SK-N-SH (cell line): ENCODE data around the gene CALN1. TPM values are rescaled to one million over a fixed set of nuclear protein-coding genes. Genes with fewer than 3 reads are reported as not detected.

ENCODE experiments used
- CTCF ChIA-PET: fragments of 300-600, 350-600 bp; formaldehyde crosslinking; extraction: SDS; loops from one replicate; lab custom pipeline; 2021; lab: Yijun Ruan, JAX
- POLR2A ChIA-PET: fragments of 350-600 bp; sonication (Branson Sonifier 250); formaldehyde crosslinking; extraction: SDS; loops from one replicate; lab custom pipeline; 2020; ENCODE audit warnings: antibody characterized with exemption, inconsistent platforms; lab: Yijun Ruan, JAX
- DNase-seq: peaks from one replicate; pipeline ENCODE4 v3.0.0; 2012
- H2AFZ ChIP-seq: fragments of 200-600 bp; sonication (generic); 2 replicates; pipeline ENCODE4 v1.8.1; 2016; ENCODE audit warnings: antibody characterized with exemption, mild to moderate bottlenecking, low read depth
- H3F3A ChIP-seq: fragments of 200-600 bp; sonication (generic); replicated peaks from 2 replicates; pipeline ENCODE3; 2016; ENCODE audit warnings: antibody characterized with exemption, mild to moderate bottlenecking; ENCODE audit not compliant: insufficient read depth
- H3K27ac ChIP-seq, 2 experiments: fragments of 200-500 bp in 1 of 2; fragments of 200-600 bp in 1 of 2; sonication (Bioruptor generic) in 1 of 2; sonication (generic), shearing (Covaris generic) in 1 of 2; 2 replicates each; pipeline versions ENCODE4 v1.5.1 to v1.6.1; 2014 to 2016; ENCODE audit warnings: low read depth in 2 of 2, inconsistent platforms in 1 of 2, low read length in 1 of 2, mild to moderate bottlenecking in 1 of 2, mixed read lengths in 1 of 2
- H3K27me3 ChIP-seq: fragments of 200-600 bp; sonication (generic), shearing (Covaris generic); 2 replicates; pipeline ENCODE4 v1.6.1; 2016; ENCODE audit warnings: mixed run types; ENCODE audit not compliant: insufficient read depth
- H3K36me3 ChIP-seq, 2 experiments: fragments of 200-500 bp in 1 of 2; fragments of 200-600 bp in 1 of 2; sonication (Bioruptor generic) in 1 of 2; sonication (generic) in 1 of 2; replicated peaks in 1 of 2; 2 replicates each; pipeline versions ENCODE3 to v1.5.1; 2014 to 2016; ENCODE audit warnings: low read length in 1 of 2, mild to moderate bottlenecking in 1 of 2; ENCODE audit not compliant: insufficient read depth in 2 of 2, control insufficient read depth in 1 of 2
- H3K4me1 ChIP-seq, 2 experiments: fragments of 200-500 bp in 1 of 2; fragments of 200-600 bp in 1 of 2; sonication (Bioruptor generic) in 1 of 2; sonication (generic), shearing (Covaris generic) in 1 of 2; 2 replicates each; pipeline versions ENCODE4 v1.5.1 to v1.6.1; 2014 to 2016; ENCODE audit warnings: low read depth in 1 of 2, low read length in 1 of 2, mixed run types in 1 of 2; ENCODE audit not compliant: insufficient read depth in 2 of 2, control insufficient read depth in 1 of 2
- H3K4me2 ChIP-seq: fragments of 200-600 bp; sonication (generic), shearing (Covaris generic); 2 replicates; pipeline ENCODE4 v1.6.1; 2017; ENCODE audit warnings: mixed run types
- H3K4me3 ChIP-seq, 2 experiments: fragments of 200-500 bp in 1 of 2; fragments of 200-600 bp in 1 of 2; sonication (Bioruptor generic) in 1 of 2; sonication (generic), shearing (Covaris generic) in 1 of 2; 2 replicates each; pipeline versions ENCODE4 v1.5.1 to v1.8.1; 2014 to 2016; ENCODE audit warnings: low read depth in 2 of 2, inconsistent platforms in 1 of 2, low read length in 1 of 2, mild to moderate bottlenecking in 1 of 2, mixed read lengths in 1 of 2, moderate library complexity in 1 of 2
- H3K79me2 ChIP-seq: fragments of 200-600 bp; sonication (generic); 2 replicates; pipeline ENCODE4 v1.8.1; 2017; ENCODE audit warnings: mild to moderate bottlenecking; ENCODE audit not compliant: insufficient read depth
- H3K9ac ChIP-seq: fragments of 200-600 bp; sonication (generic); 2 replicates; pipeline ENCODE4 v1.6.1; 2017; ENCODE audit warnings: mixed run types
- H3K9me2 ChIP-seq: fragments of 200-600 bp; sonication (generic); 2 replicates; pipeline ENCODE4 v1.6.1; 2017; ENCODE audit warnings: mixed run types
- H3K9me3 ChIP-seq: fragments of 200-600 bp; sonication (generic); 2 replicates; pipeline ENCODE4 v1.6.1; 2017; ENCODE audit warnings: mixed run types, mild to moderate bottlenecking, moderate library complexity
- H4K20me1 ChIP-seq: fragments of 200-600 bp; sonication (generic); 2 replicates; pipeline ENCODE4 v1.6.1; 2017; ENCODE audit warnings: mild to moderate bottlenecking, mixed run types; ENCODE audit not compliant: insufficient read depth
- EP300 ChIP-seq, 2 experiments: IDR thresholded peaks; 2 replicates each; pipeline versions ENCODE4 v1.4.0 to v1.6.1; 2012; ENCODE audit warnings: borderline replicate concordance in 1 of 2, low read depth in 1 of 2, low read length in 1 of 2
- FOXJ3 ChIP-seq: sonication (generic); formaldehyde crosslinking; IDR thresholded peaks from 2 replicates; pipeline ENCODE4 v1.5.1; 2020; ENCODE audit warnings: mild to moderate bottlenecking, missing genetic modification reagents
- FOXM1 ChIP-seq: IDR thresholded peaks from 2 replicates; pipeline ENCODE4 v1.4.0; 2012; ENCODE audit warnings: low read depth, mild to moderate bottlenecking
- GABPA ChIP-seq: IDR thresholded peaks from 2 replicates; pipeline ENCODE4 v1.4.0; 2012; ENCODE audit warnings: low read depth, mild to moderate bottlenecking
- GATA2 ChIP-seq: sonication (generic); formaldehyde crosslinking; IDR thresholded peaks from 2 replicates; pipeline ENCODE4 v1.5.0; 2020; ENCODE audit warnings: mild to moderate bottlenecking, missing genetic modification reagents
- JUND ChIP-seq: IDR thresholded peaks from 2 replicates; pipeline ENCODE4 v1.4.0; 2012
- MEF2A ChIP-seq: IDR thresholded peaks from 2 replicates; pipeline ENCODE4 v1.4.0; 2012; ENCODE audit warnings: low read depth, borderline replicate concordance
- MXI1 ChIP-seq: IDR thresholded peaks from 2 replicates; pipeline ENCODE4 v1.6.1; 2012; ENCODE audit warnings: mild to moderate bottlenecking, low read depth, low read length, improper control_type of control experiment
- NRF1 ChIP-seq: IDR thresholded peaks from 2 replicates; pipeline ENCODE4 v1.6.1; 2012; ENCODE audit warnings: low read depth, mild to moderate bottlenecking, low read length
- RAD21 ChIP-seq: IDR thresholded peaks from 2 replicates; pipeline ENCODE4 v1.6.1; 2012; ENCODE audit warnings: mild to moderate bottlenecking, low read length
- RCOR1 ChIP-seq: fragments of 150-350 bp; IDR thresholded peaks from 2 replicates; pipeline ENCODE4 v1.6.1; 2017; ENCODE audit warnings: antibody characterized with exemption, low read length
- RFX5 ChIP-seq: IDR thresholded peaks from 2 replicates; pipeline ENCODE4 v1.6.1; 2012; ENCODE audit warnings: mild to moderate bottlenecking, improper control_type of control experiment, low read length
- RXRA ChIP-seq: IDR thresholded peaks from 2 replicates; pipeline ENCODE4 v1.4.0; 2012; ENCODE audit warnings: low read depth, mild to moderate bottlenecking, borderline replicate concordance
- TEAD4 ChIP-seq: IDR thresholded peaks from 2 replicates; pipeline ENCODE4 v1.4.0; 2012; ENCODE audit warnings: mild to moderate bottlenecking, borderline replicate concordance; ENCODE audit not compliant: insufficient read depth
- YY1 ChIP-seq: IDR thresholded peaks from 2 replicates; pipeline ENCODE4 v1.4.0; 2012; ENCODE audit warnings: low read depth, mild to moderate bottlenecking
- WGBS: methylation state at CpG from one replicate; pipeline ENCODE4 v1.1.6; 2017; ENCODE audit warnings: low lambda C conversion rate; 5-methylcytosine and 5-hydroxymethylcytosine counted together
- polyA plus RNA-seq, 3 experiments: library from polyadenylated mRNA; depleted of rRNA; stranded (reverse); fragments of >200 nt; gene quantifications; 2 replicates each; pipeline ENCODE4 v1.2.3, GENCODE V29; 2012
- TF ChIP-seq, protein P1 (sequence below): fragments of 200-600 bp; sonication (generic); IDR thresholded peaks from 2 replicates; pipeline ENCODE4 v1.6.1; 2017; ENCODE audit warnings: antibody characterized with exemption, mild to moderate bottlenecking, moderate library complexity
- TF ChIP-seq, protein P2 (sequence below): IDR thresholded peaks from 2 replicates; pipeline ENCODE4 v1.4.0; 2012; ENCODE audit warnings: low read depth
- TF ChIP-seq, protein P3 (sequence below): IDR thresholded peaks from 2 replicates; pipeline ENCODE4 v1.4.0; 2012; ENCODE audit warnings: low read depth, borderline replicate concordance

The CALN1 gene
- polyA plus RNA-seq, 1 of the 3 experiments (the other 2 are of a cell fraction), result not detected

DNA sequence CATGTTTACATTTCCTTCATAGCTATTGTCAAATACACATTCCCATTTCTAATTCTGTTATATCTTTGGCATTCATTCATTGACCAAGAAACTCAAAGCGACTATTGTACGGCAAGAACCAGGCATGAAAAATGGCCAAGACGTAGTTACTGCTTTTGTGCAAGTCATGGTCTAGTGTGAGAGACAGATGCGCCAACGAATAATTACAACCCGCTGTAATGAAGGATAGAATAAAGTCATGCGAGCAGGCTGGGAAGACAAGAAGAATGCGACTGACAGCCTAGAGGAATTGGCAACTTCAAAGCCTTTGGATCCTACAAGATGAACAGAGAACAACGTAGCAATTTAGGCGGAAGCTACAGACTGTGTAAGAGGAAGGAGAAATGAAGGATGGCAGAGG is 221.2 kb downstream of the CALN1 start:
- no peaks in the 10 kb centered on the region for H3K9me2 ChIP-seq
- no peak for TF ChIP-seq NRF1
- TF ChIP-seq RAD21, result no peak
- H2AFZ ChIP-seq, result no peak overlapping the region
- no peaks in the 10 kb centered on the region for H4K20me1 ChIP-seq
- no peaks in the 10 kb centered on the region for H3K4me1 ChIP-seq
- POLR2A ChIA-PET, result no interaction called here
- no peak overlapping the region for H3K9ac ChIP-seq
- 15% methylated on average over 10 of the region's 10 CpGs for WGBS
- no peak for DNase-seq
- no peak overlapping the region for H3K4me3 ChIP-seq
- H3K27me3 ChIP-seq, result peaks cover 6% of the 10 kb centered on the region; the same call in 1 of the 2 replicates
- H3K27ac ChIP-seq, result no peak overlapping the region
- H3K79me2 ChIP-seq, result no peaks in the 10 kb centered on the region
- CTCF ChIA-PET, result no interaction called here
- no peaks in the 10 kb centered on the region for H3K36me3 ChIP-seq
- H3F3A ChIP-seq, result no peaks in the 10 kb centered on the region
- no peak overlapping the region for H3K4me2 ChIP-seq
- no peaks in the 10 kb centered on the region for H3K9me3 ChIP-seq

DNA sequence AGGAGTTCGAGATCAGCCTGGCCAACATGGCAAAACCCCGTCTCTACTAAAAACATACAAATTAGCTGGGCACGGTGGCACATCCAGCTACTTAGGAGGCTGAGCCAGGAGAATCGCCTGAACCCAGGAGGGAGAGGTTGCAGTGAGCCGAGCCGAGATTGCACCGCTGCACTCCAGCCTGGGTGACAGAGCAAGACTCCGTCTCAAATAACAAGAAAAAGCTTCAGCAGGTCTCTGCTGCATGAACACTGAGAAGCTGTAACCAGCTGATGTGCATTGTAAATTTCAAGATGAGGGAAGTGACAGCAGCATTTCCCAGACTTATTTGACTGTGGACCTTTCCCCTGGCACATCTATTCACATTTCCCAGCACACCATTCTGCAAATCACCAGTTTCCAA is 222.0 kb downstream of the CALN1 start:
- CTCF ChIA-PET, result no interaction called here
- no peaks in the 10 kb centered on the region for H4K20me1 ChIP-seq
- no peaks in the 10 kb centered on the region for H3K79me2 ChIP-seq
- H3K9me3 ChIP-seq, result no peaks in the 10 kb centered on the region
- no peaks in the 10 kb centered on the region for H3K4me1 ChIP-seq
- DNase-seq, result no peak
- 6% methylated on average over 7 of the region's 8 CpGs for WGBS
- H3K4me3 ChIP-seq, result no peak overlapping the region
- TF ChIP-seq TEAD4 (no peak), GABPA (no peak), EP300 (IDR thresholded peaks at IDR 0.05; ENCODE audit: borderline replicate concordance in 1 of 2, low read depth in 1 of 2, low read length in 1 of 2) (no peak), RCOR1 (no peak), NRF1 (no peak)
- H3K27ac ChIP-seq, result no peak overlapping the region
- H3K4me2 ChIP-seq, result no peak overlapping the region
- H3K9me2 ChIP-seq, result no peaks in the 10 kb centered on the region
- H3K27me3 ChIP-seq, result peaks cover 6% of the 10 kb centered on the region; the same call in 1 of the 2 replicates
- POLR2A ChIA-PET, result no interaction called here
- H3F3A ChIP-seq, result no peaks in the 10 kb centered on the region
- H3K36me3 ChIP-seq, result no peaks in the 10 kb centered on the region
- H3K9ac ChIP-seq, result no peak overlapping the region
- no peak overlapping the region for H2AFZ ChIP-seq

DNA sequence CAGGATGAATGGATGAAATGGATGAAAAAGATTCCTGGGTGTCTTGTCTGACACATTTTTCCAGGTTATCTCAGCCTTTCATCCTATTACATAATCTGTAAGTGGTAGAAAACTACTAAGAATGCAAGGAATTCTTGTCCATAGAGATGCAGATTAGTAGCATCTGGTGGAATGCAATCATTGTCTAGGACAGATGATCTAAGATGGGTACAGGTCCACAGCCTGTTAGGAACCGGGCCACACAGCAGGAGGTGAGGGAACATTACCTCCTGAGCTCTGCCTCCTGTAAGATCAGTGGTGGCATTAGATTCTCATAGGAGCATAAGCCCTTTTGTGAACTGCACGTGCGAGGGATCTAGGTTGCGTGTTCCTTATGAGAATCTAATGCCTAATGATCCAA is 225.0 kb downstream of the CALN1 start:
- POLR2A ChIA-PET, result no interaction called here
- no peaks in the 10 kb centered on the region for H3K4me1 ChIP-seq
- no peak overlapping the region for H3K4me2 ChIP-seq
- peaks cover 5% of the 10 kb centered on the region; the same call in 1 of the 2 replicates for H3K27me3 ChIP-seq
- H3K79me2 ChIP-seq, result no peaks in the 10 kb centered on the region
- no peak for DNase-seq
- H2AFZ ChIP-seq, result no peak overlapping the region
- H3K27ac ChIP-seq, result no peak overlapping the region
- WGBS, result 19% methylated on average over 4 of the region's 4 CpGs
- H3F3A ChIP-seq, result no peaks in the 10 kb centered on the region
- no peaks in the 10 kb centered on the region for H3K36me3 ChIP-seq
- CTCF ChIA-PET, result no interaction called here
- H3K9ac ChIP-seq, result no peak overlapping the region
- no peaks in the 10 kb centered on the region for H3K9me3 ChIP-seq
- H3K9me2 ChIP-seq, result no peaks in the 10 kb centered on the region
- no peaks in the 10 kb centered on the region for H4K20me1 ChIP-seq
- no peak overlapping the region for H3K4me3 ChIP-seq
- TF ChIP-seq YY1 (no peak), JUND (no peak), RAD21 (no peak), EP300 (IDR thresholded peaks at IDR 0.05; ENCODE audit: borderline replicate concordance in 1 of 2, low read depth in 1 of 2, low read length in 1 of 2) (no peak), GATA2 (CRISPR knock-in tag) (no peak), GABPA (no peak), FOXJ3 (CRISPR knock-in tag) (no peak), RFX5 (no peak), MXI1 (no peak), FOXM1 (no peak), RXRA (no peak), MEF2A (no peak)
- TF ChIP-seq, protein P1, sequence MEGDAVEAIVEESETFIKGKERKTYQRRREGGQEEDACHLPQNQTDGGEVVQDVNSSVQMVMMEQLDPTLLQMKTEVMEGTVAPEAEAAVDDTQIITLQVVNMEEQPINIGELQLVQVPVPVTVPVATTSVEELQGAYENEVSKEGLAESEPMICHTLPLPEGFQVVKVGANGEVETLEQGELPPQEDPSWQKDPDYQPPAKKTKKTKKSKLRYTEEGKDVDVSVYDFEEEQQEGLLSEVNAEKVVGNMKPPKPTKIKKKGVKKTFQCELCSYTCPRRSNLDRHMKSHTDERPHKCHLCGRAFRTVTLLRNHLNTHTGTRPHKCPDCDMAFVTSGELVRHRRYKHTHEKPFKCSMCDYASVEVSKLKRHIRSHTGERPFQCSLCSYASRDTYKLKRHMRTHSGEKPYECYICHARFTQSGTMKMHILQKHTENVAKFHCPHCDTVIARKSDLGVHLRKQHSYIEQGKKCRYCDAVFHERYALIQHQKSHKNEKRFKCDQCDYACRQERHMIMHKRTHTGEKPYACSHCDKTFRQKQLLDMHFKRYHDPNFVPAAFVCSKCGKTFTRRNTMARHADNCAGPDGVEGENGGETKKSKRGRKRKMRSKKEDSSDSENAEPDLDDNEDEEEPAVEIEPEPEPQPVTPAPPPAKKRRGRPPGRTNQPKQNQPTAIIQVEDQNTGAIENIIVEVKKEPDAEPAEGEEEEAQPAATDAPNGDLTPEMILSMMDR, result no peak
- TF ChIP-seq, protein P2, sequence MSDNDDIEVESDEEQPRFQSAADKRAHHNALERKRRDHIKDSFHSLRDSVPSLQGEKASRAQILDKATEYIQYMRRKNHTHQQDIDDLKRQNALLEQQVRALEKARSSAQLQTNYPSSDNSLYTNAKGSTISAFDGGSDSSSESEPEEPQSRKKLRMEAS, result no peak
- TF ChIP-seq, protein P3, sequence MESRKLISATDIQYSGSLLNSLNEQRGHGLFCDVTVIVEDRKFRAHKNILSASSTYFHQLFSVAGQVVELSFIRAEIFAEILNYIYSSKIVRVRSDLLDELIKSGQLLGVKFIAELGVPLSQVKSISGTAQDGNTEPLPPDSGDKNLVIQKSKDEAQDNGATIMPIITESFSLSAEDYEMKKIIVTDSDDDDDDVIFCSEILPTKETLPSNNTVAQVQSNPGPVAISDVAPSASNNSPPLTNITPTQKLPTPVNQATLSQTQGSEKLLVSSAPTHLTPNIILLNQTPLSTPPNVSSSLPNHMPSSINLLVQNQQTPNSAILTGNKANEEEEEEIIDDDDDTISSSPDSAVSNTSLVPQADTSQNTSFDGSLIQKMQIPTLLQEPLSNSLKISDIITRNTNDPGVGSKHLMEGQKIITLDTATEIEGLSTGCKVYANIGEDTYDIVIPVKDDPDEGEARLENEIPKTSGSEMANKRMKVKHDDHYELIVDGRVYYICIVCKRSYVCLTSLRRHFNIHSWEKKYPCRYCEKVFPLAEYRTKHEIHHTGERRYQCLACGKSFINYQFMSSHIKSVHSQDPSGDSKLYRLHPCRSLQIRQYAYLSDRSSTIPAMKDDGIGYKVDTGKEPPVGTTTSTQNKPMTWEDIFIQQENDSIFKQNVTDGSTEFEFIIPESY, result no peak
